ENCODE results near the gene CYP17A1.
A peak's percentile ranks its signal among the peaks of the same experiment; 100 is the strongest.
"Not testable (repeated sequence)": the region's sequence is repeated elsewhere in the genome, so short reads cannot be mapped to it uniquely, and the experiment has no call there.

CYP17A1 gene

GRCh38 chr10:102835007-102835482 lies 2.2 kb downstream of the CYP17A1 start:
- DNase-seq (ENCODE audit: low spot score), result peak; percentile 80

- no peak for DNase-seq (ENCODE audit: low spot score)
Measured at GRCh38 chr10:102834143-102834542, 3.1 kb downstream of the CYP17A1 start.

GRCh38 chr10:102832987-102833386 lies 4.2 kb downstream of the CYP17A1 start:
- DNase-seq (ENCODE audit: low spot score), result no peak

- DNase-seq (ENCODE audit: low spot score), result no peak
Measured at GRCh38 chr10:102832248-102832647, 5.0 kb downstream of the CYP17A1 start.

- DNase-seq (ENCODE audit: low spot score), result no peak
Measured at GRCh38 chr10:102831322-102832071, 5.7 kb downstream of the CYP17A1 start.

- DNase-seq (ENCODE audit: low spot score), result no peak
Measured at GRCh38 chr10:102827597-102827975, 9.6 kb downstream of the CYP17A1 start.

GRCh38 chr10:102826148-102826796 lies 10.9 kb downstream of the CYP17A1 start:
- DNase-seq (ENCODE audit: low spot score), result no peak

GRCh38 chr10:102824664-102825063 lies 12.5 kb downstream of the CYP17A1 start:
- no peak for DNase-seq (ENCODE audit: low spot score)

- no peak for DNase-seq (ENCODE audit: low spot score)
Measured at GRCh38 chr10:102822222-102822621, 15.0 kb downstream of the CYP17A1 start.

- not testable (repeated sequence) for DNase-seq (ENCODE audit: low spot score)
Measured at GRCh38 chr10:102820008-102820407, 17.2 kb downstream of the CYP17A1 start.

GRCh38 chr10:102819054-102819453 lies 18.2 kb downstream of the CYP17A1 start:
- no peak for DNase-seq (ENCODE audit: low spot score)

- DNase-seq (ENCODE audit: low spot score), result no peak
Measured at GRCh38 chr10:102817175-102817574, 20.0 kb downstream of the CYP17A1 start.

- no peak for DNase-seq (ENCODE audit: low spot score)
Measured at GRCh38 chr10:102815790-102816549, 21.2 kb downstream of the CYP17A1 start.

GRCh38 chr10:102814873-102815661 lies 22.1 kb downstream of the CYP17A1 start:
- no peak for DNase-seq (ENCODE audit: low spot score)

GRCh38 chr10:102814453-102814871 lies 22.8 kb downstream of the CYP17A1 start:
- no peak for DNase-seq (ENCODE audit: low spot score)

GRCh38 chr10:102813734-102814452 lies 23.3 kb downstream of the CYP17A1 start:
- no peak for DNase-seq (ENCODE audit: low spot score)

GRCh38 chr10:102813017-102813541 lies 24.1 kb downstream of the CYP17A1 start:
- DNase-seq (ENCODE audit: low spot score), result no peak

- DNase-seq (ENCODE audit: low spot score), result no peak
Measured at GRCh38 chr10:102812231-102812876, 24.9 kb downstream of the CYP17A1 start.

GRCh38 chr10:102811346-102811745 lies 25.9 kb downstream of the CYP17A1 start:
- DNase-seq (ENCODE audit: low spot score), result no peak

- DNase-seq (ENCODE audit: low spot score), result no peak
Measured at GRCh38 chr10:102808380-102808779, 28.8 kb downstream of the CYP17A1 start.
